Upper lobe of left lung (tissue), 6 donors: ENCODE measurements around the gene GPX1. TPM values are rescaled to one million over a fixed set of nuclear protein-coding genes. Genes with fewer than 3 reads are reported as not detected.
A peak's percentile ranks its signal among the peaks of the same experiment; 100 is the strongest.
"Not testable (repeated sequence)": the region's sequence is repeated elsewhere in the genome, so short reads cannot be mapped to it uniquely, and the experiment has no call there.

Source experiments
- ATAC-seq, 2 donors: fragments of 200-7000 bp; cut with Tn5 transposase; one replicate each; pipeline ENCODE4 v1.9.1; 2022; ENCODE audit warnings: mild to moderate bottlenecking in 2 of 2, moderate library complexity in 2 of 2; ENCODE audit not compliant: low FRiP score in 2 of 2
- DNase-seq, 2 donors: peaks; one replicate each; pipeline ENCODE4 v3.0.0-alpha.2; 2019 to 2020
- H3K27ac ChIP-seq, 4 donors: fragments of 200-600 bp; sonication (generic); one replicate each; pipeline ENCODE4 v1.5.1; 2016 to 2019
- H3K27me3 ChIP-seq, 4 donors: fragments of 200-600 bp; sonication (generic); one replicate each; pipeline ENCODE4 v1.5.1; 2017 to 2019
- H3K36me3 ChIP-seq, 4 donors: fragments of 200-600 bp; sonication (generic); one replicate each; pipeline ENCODE4 v1.5.1; 2016 to 2019
- H3K4me1 ChIP-seq, 4 donors: fragments of 200-600 bp; sonication (generic); one replicate each; pipeline ENCODE4 v1.5.1; 2018 to 2019
- H3K4me3 ChIP-seq, 4 donors: fragments of 200-600 bp; sonication (generic); one replicate each; pipeline ENCODE4 v1.5.1; 2017 to 2019; ENCODE audit warnings: mild to moderate bottlenecking in 2 of 4, moderate library complexity in 1 of 4
- H3K9me3 ChIP-seq, 4 donors: fragments of 200-600 bp; sonication (generic); one replicate each; pipeline ENCODE4 v1.5.1; 2018 to 2019
- CTCF ChIP-seq, 6 experiments: fragments of 450-650 bp in 4 of 6; fragments of 200-600 bp in 2 of 6; sonication (generic) in 2 of 6; IDR thresholded peaks; one replicate each; pipeline ENCODE4 v1.5.1; 2016 to 2019; ENCODE audit warnings: antibody characterized with exemption in 6 of 6
- EP300 ChIP-seq, 4 donors: sonication (generic); formaldehyde crosslinking; IDR thresholded peaks; one replicate each; pipeline ENCODE4 v1.5.1; 2017; ENCODE audit warnings: antibody characterized with exemption in 4 of 4, control low read depth in 2 of 4
- POLR2A ChIP-seq, 4 donors: fragments of 450-650 bp; IDR thresholded peaks; one replicate each; pipeline ENCODE4 v1.5.1; 2016 to 2017; ENCODE audit warnings: antibody characterized with exemption in 4 of 4, mild to moderate bottlenecking in 2 of 4
- POLR2AphosphoS5 ChIP-seq, 2 donors: sonication (generic); formaldehyde crosslinking; IDR thresholded peaks; one replicate each; pipeline ENCODE4 v1.5.1; 2017; ENCODE audit warnings: antibody characterized with exemption in 2 of 2
- WGBS, 2 donors: methylation state at CpG; one replicate each; pipeline ENCODE4 v1.1.5; 2017 to 2018; 5-methylcytosine and 5-hydroxymethylcytosine counted together
- total RNA-seq, 6 donors: library from RNA; depleted of rRNA in 4 of 6; stranded (reverse); fragments of >200 nt in 4 of 6; gene quantifications; one replicate each; pipeline versions ENCODE4 v1.1.0 to v1.2.1, GENCODE V29; 2016 to 2021
- donor health status: DM: no; HTN: no; CAD: no; lungs with moderate emphysema.
- donor health status: DM: no; HTN: yes; CAD: no; lungs with severe emphysema.

Gene GPX1
- total RNA-seq, 6 donors from 2014 or later, result 174 to 603 (median 445) TPM

- Histone ChIP-seq H3K9me3 (no peaks in the 10 kb centered on the region), H3K27ac (peak overlapping the region in 1 of 4 donors; percentile 66), H3K4me1 (peaks cover 46 to 72% (median 68%) of the 10 kb centered on the region in 4 donors), H3K27me3 (no peaks in the 10 kb centered on the region), H3K4me3 (no peak overlapping the region), H3K36me3 (peaks cover 0 to 31% (median 5%) of the 10 kb centered on the region in 4 donors)
- ATAC-seq, result no peak
- 93 to 95% methylated on average over 3 of the region's 3 CpGs for WGBS, 2 donors
- TF ChIP-seq POLR2A (IDR thresholded peaks at IDR 0.05) (no peak), EP300 (IDR thresholded peaks at IDR 0.05) (no peak), CTCF (IDR thresholded peaks at IDR 0.05) (no peak), POLR2AphosphoS5 (IDR thresholded peaks at IDR 0.05) (no peak)
- peak in 1 of 2 donors; percentile 51 for DNase-seq
Observed at GRCh38 chr3:49399461-49399860, 41.3 kb upstream of the GPX1 start.

GRCh38 chr3:49397470-49397869, 39.3 kb upstream of the GPX1 start:
- Histone ChIP-seq H3K36me3 (peaks cover 0 to 34% (median 6%) of the 10 kb centered on the region in 4 donors), H3K9me3 (no peaks in the 10 kb centered on the region), H3K4me1 (peaks cover 35 to 70% (median 57%) of the 10 kb centered on the region in 4 donors), H3K27me3 (no peaks in the 10 kb centered on the region), H3K27ac (peak overlapping the region in 2 of 4 donors; percentile 16 to 34), H3K4me3 (no peak overlapping the region)
- 66% methylated on average over 4 of the region's 4 CpGs for WGBS, 2 donors
- no peak for TF ChIP-seq EP300 (IDR thresholded peaks at IDR 0.05)
- TF ChIP-seq POLR2AphosphoS5 (IDR thresholded peaks at IDR 0.05), result no peak
- TF ChIP-seq POLR2A (IDR thresholded peaks at IDR 0.05), result no peak
- TF ChIP-seq CTCF (IDR thresholded peaks at IDR 0.05), result no peak
- peak in 1 of 2 donors; percentile 64 for ATAC-seq
- no peak for DNase-seq

- H3K4me1 ChIP-seq, result peaks cover 20 to 72% (median 40%) of the 10 kb centered on the region in 4 donors
- DNase-seq, ATAC-seq: not testable (repeated sequence)
Observed at GRCh38 chr3:49391310-49391709, 33.2 kb upstream of the GPX1 start.

GRCh38 chr3:49389297-49389696, 31.1 kb upstream of the GPX1 start:
- no peak for ATAC-seq
- DNase-seq, result no peak
- H3K36me3 ChIP-seq, result peaks cover 0 to 10% (median 1%) of the 10 kb centered on the region in 4 donors
- TF ChIP-seq CTCF (IDR thresholded peaks at IDR 0.05) (no peak), EP300 (IDR thresholded peaks at IDR 0.05) (no peak), POLR2A (IDR thresholded peaks at IDR 0.05) (no peak), POLR2AphosphoS5 (IDR thresholded peaks at IDR 0.05) (no peak)
- H3K27ac ChIP-seq, result no peak overlapping the region
- 96 to 97% methylated on average over 6 of the region's 6 CpGs for WGBS, 2 donors
- H3K27me3 ChIP-seq, result no peaks in the 10 kb centered on the region
- H3K9me3 ChIP-seq, result no peaks in the 10 kb centered on the region
- H3K4me3 ChIP-seq, result no peak overlapping the region
- H3K4me1 ChIP-seq, result peaks cover 38 to 81% (median 51%) of the 10 kb centered on the region in 4 donors

More at GRCh38 chr3:49391310-49391709, 33.2 kb upstream of the GPX1 start:
- not testable (repeated sequence) for H3K4me3 ChIP-seq, H3K27ac ChIP-seq, H3K27me3 ChIP-seq, H3K9me3 ChIP-seq
- WGBS, 2 donors, result 80 to 91% methylated on average over 10 of the region's 10 CpGs
- H3K36me3 ChIP-seq, result peaks cover 0 to 22% (median 5%) of the 10 kb centered on the region in 4 donors

- Histone ChIP-seq H3K9me3 (no peaks in the 10 kb centered on the region), H3K4me1 (peaks cover 38 to 91% (median 58%) of the 10 kb centered on the region in 4 donors), H3K27me3 (no peaks in the 10 kb centered on the region), H3K4me3 (no peak overlapping the region), H3K36me3 (peaks cover 0 to 6% (median 0%) of the 10 kb centered on the region in 4 donors), H3K27ac (peak overlapping the region in 1 of 4 donors; percentile 30)
- ATAC-seq (no peak), DNase-seq (no peak)
- 81 to 83% methylated on average over 1 of the region's 1 CpG for WGBS, 2 donors
- TF ChIP-seq POLR2A (IDR thresholded peaks at IDR 0.05) (no peak), POLR2AphosphoS5 (IDR thresholded peaks at IDR 0.05) (no peak), CTCF (IDR thresholded peaks at IDR 0.05) (no peak), EP300 (IDR thresholded peaks at IDR 0.05) (no peak)
Observed at GRCh38 chr3:49388289-49388820, 30.2 kb upstream of the GPX1 start.
